HT1080 (cell line): Measurements from ENCODE around the gene SLC17A7. TPM values are rescaled to one million over a fixed set of nuclear protein-coding genes. Genes with fewer than 3 reads are reported as not detected.
"Not testable (repeated sequence)": the region's sequence is repeated elsewhere in the genome, so short reads cannot be mapped to it uniquely, and the experiment has no call there.

Experiments
- DNase-seq: peaks from one replicate; pipeline ENCODE4 v3.0.0-alpha.2; 2015; ENCODE audit warnings: low read depth
- polyA plus RNA-seq, 2 experiments: library from polyadenylated mRNA; depleted of rRNA; stranded (reverse); fragments of >200 nt; gene quantifications; 2 replicates each; pipeline ENCODE4 v1.2.3, GENCODE V29; 2015
- total RNA-seq: library from RNA; depleted of rRNA; stranded (reverse); fragments of >200 nt; shearing (Covaris generic); gene quantifications from 2 replicates; pipeline ENCODE4 v1.2.3, GENCODE V29; 2014; rRNA removed

The SLC17A7 gene
- 0.07 and 1.7 TPM in 2 replicates for total RNA-seq
- 0.03 TPM in 1 of 2 replicates, not detected in the other for polyA plus RNA-seq (2015; cell fraction: cytosol; rRNA removed)
- 0.10 and 0.37 TPM in 2 replicates for polyA plus RNA-seq (2015; cell fraction: nucleus; rRNA removed)

DNA sequence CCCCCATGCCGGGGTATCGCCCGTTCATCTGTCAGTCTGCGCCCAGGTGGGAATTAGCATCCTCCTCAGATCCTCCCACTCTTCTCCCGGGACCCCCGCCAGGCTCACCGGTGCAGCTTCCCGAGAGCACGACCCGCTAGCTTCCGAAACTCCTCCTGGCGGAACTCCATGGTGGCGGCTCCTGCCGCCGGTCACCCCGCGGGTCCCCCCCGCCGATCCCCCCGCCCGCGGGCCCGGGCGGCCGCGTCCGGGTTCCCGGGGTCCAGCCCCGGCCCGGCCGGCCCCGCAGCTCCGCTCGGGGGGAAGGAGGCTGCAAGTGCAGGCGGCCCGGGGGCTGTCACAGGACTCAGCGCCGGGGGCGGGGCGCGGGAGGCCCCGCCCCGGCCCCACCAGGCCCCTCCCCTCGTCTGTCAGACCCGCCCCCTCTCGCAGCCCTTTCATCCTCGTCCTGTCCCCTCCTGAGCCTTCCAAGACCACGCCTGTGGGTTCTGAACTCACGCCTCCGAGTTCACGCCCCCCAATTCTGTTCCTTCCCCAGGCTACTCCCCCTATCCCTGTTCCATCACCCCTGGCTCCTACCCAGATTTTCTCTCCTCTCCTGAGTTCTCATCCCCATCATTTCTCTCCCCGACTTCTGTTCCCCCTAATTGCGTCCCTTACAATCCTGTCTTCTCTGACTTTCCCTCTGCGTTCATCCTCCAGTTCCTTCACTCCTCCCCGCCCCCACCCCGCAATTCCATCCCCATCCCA lies at the start of gene SLC17A7:
TSS of gene SLC17A7 (minus strand) at position 318 of the 750 bp plus-strand sequence. CDS start at position 170, 148 bp downstream.
- no peak for DNase-seq

- DNase-seq = no peak
These were observed 49.1 kb upstream of the SLC17A7 start for GRCh38 chr19:49490287-49491029.

DNA sequence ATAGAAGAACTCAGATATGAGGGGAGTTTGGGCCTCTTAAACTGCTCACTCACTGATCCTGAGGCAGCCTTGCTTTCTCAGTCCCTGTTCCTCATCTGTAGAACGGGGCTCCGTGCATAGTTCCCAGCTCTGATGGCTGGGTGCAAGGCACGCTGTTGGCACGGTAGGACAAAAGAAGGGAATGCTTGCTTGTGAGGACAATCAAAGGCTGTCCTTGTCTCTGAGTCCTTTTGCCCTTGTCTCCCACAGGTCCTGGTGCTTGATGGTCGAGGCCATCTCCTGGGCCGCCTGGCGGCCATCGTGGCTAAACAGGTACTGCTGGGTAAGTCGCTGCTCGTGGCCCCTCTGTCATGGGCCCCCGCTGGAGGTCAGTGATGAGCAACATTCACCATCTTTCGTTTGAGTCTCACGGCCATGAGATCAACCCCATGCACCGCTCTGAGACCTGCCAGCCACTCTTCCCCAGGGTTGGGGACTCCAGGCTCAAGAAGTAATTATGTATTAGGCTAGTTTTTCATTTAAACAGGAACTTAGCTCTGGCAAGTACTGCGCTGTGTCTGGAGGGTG lies 48.4 kb upstream of the SLC17A7 start:
- DNase-seq = peak; percentile 69

DNA sequence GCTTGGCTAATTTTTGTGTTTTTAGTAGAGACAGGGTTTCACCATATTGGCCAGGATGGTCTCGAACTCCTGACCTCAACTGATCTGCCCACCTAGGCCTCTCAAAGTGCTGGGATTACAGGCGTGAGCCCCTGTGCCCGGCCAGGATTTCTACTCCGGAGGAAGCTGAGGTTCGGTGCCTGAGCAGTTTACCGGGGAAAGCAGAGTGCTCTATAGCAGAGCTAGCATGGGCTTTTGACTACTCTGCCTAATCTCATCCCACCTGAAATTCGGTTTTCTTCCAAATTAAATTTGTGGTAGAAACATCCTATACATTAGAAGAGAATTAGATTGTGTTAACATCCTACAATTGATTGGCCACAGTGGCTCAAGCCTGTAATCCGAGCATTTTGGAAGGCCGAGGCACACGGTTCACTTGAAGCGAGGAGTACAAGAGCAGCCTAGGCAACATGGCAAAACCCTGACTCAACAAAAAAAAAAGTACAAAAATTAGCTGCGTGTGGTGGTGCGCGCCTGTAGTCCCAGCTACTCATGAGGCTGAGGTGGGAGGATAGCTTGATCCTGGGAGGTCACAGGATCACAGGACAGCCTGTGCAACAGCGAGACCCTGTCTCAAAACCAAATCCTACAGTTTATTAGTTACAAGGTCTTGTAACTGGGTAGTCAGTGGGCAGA lies 47.7 kb upstream of the SLC17A7 start:
- no peak for DNase-seq

DNA sequence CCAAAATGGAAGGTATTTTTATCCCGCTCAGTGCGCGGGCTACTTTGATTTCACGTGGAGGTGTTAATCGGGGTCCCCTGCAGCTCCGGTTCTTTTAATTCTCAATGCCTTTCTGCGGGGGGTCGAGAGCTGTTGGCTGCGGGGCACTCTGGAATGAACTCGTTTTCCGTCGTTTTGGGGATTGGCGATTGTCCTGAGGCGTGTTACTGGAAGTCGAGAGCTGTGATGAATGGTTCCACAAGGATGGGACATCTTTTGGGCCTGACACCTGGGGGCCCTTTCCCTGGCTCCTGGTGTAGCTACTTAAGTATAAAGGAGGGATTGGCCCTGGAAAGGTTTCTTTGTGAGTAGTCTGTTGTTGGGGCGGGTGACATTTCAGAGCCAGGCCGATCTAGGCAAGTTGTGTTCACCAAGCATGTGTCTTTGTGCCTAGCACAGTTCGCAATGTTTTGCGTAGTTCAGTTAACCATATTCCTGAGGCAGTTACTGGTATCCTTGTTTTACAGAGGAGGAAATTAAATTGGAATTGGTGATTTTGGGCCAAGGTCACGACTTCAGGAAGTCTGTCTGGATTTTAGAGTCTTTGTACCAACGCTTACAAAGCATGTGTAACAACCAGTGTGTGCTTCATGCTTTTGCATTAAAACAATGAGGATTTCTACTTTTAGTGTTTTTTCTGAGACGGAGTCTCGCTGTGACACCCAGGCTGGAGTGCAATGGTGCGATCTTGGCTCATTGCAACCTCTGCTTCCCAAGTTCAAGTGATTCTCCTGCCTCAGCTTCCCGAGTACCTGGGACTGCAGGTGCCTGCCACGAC lies 46.9 kb upstream of the SLC17A7 start:
- no peak for DNase-seq

- peak; percentile 99 for DNase-seq
These were observed 46.1 kb upstream of the SLC17A7 start, which contains the start of gene RPL13A for GRCh38 chr19:49487277-49488045. TSS of gene RPL13A (plus strand) at chr19:49487608. CDS start at chr19:49487630, 22 bp downstream.

GRCh38 chr19:49486710-49487276 lies 45.5 kb upstream of the SLC17A7 start:
- DNase-seq = no peak

DNA sequence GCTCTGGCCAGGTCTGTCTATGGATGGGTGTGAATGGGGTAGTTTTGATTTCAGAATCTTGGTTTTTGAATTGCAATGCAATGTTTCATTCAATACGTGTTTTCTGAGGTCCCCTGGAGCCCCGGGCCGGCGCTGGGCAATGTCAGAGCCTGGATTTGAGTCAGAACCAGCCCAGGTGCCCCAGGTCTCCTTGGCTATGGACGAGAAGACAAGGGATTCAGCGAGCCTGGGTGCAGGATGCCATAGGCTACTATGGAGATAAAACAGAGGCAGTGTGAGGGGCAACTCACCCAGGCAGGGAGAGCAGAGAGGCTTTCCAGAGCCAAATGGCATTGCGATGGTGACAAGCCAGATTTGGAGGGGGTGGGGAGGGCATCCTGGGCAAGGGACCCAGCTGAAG lies 44.9 kb upstream of the SLC17A7 start:
- DNase-seq = no peak

GRCh38 chr19:49481020-49481683 lies 39.8 kb upstream of the SLC17A7 start:
- no peak for DNase-seq

DNA sequence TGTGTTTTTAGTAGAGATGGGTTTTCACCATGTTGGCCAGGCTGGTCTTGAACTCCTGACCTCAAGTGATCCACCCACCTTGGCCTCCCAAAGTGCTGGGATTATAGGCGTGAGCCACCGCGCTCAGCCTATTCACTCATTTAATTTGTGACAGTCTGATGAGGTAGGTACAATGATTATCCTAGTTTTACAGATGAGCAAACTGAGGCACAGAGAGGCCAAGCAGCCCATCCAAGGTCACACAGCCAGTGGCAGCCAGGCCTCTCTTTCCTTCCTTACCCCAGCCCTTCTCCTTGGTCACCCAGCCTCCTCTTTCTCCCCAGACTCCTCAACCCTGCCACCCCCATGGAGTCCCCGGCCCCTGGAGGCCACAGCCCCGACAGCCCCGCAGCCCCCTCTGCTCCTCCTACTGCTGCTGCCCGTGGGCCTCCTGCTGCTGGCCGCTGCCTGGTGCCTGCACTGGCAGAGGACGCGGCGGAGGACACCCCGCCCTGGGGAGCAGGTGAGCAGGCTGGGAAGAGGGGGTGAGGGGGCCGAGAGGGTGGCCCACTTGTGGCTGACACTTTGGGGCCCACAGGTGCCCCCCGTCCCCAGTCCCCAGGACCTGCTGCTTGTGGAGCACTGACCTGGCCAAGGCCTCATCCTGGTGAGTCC lies 38.8 kb upstream of the SLC17A7 start:
- no peak for DNase-seq

DNA sequence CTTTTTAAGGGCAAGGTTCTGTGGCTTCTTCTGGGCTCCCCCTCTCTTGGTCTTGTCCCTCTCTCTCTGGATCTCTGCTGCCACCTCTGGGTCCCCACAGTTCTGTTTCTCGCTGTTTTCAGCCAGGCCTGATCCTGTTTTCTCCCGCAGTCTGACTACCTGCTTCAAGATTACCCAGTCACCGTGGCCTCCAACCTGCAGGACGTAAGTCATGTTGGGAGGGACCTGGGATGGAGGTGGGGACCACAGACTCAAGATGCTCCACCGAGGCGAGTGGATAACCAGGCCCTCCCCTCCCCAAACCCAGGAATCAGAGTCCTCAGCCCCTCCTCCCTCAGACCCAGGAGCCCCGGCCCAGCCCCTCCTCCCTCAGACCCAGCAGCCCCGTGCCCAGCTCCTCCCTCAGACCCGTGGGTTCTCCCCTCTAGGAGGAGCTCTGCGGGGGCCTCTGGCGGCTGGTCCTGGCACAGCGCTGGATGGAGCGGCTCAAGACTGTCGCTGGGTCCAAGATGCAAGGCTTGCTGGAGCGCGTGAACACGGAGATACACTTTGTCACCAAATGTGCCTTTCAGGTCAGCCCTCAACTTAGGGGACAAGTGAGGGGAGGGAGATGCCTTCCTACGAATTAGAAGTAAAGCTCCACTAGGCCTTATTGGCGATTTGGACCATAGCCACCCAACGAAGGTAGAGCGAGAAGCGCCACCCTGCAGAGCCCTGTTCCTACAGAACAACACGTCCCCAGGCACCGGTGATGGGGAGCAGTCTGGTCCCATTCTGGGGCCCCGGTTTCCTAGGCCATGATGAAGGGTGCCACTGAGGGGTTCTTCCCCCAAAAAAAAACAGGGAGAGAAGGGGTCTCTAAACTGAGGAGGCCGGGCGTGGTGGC lies 34.9 kb upstream of the SLC17A7 start:
- no peak for DNase-seq

DNA sequence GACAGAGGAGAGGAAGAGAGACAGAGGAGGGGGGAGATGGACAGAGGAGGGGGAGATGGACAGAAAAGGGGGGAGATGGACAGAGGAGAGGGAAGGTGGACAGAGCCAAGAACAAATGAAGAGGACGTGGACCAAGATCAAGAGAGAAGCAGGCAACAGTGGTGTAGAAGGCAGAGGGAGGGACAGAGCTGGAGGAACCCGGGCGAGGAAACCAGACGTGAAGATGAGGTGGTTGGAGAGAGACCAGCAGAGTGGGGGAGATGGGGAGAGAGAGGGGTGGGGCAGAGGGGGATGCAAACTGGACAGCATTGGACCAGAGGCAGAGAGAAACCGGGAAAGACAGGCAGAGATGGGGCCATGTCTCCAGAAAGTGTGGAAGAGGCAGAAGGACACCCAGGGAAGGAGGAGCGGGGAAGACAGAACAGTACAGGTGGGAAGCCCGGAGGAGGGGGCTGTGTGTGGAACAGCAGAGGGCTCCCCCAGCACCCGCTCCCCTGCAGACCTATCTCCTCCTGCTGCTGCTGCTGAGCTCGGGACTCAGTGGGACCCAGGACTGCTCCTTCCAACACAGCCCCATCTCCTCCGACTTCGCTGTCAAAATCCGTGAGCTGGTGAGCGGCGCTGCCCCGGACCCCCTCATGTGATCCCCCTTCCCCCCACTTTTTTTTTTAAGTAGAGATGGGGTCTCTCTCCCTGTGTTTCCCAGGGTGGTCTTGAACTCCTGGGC lies 34.0 kb upstream of the SLC17A7 start:
- DNase-seq = no peak

DNA sequence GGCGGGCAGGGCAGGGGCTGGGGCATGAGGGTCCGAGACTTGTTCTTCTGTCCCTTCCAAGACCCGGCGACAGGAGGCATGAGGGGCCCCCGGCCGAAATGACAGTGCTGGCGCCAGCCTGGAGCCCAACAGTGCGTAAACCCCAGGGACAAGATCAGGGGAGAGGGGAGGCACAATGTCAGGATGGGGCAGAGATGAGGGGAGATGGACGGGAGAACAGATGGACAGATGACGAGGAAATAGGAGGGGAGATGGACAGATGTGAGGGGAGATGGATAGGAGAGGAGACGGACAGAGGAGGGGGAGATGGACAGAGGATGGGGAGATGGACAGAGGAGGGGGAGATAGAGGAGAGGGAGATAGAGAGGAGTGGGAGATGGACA lies 33.2 kb upstream of the SLC17A7 start:
- no peak for DNase-seq

DNA sequence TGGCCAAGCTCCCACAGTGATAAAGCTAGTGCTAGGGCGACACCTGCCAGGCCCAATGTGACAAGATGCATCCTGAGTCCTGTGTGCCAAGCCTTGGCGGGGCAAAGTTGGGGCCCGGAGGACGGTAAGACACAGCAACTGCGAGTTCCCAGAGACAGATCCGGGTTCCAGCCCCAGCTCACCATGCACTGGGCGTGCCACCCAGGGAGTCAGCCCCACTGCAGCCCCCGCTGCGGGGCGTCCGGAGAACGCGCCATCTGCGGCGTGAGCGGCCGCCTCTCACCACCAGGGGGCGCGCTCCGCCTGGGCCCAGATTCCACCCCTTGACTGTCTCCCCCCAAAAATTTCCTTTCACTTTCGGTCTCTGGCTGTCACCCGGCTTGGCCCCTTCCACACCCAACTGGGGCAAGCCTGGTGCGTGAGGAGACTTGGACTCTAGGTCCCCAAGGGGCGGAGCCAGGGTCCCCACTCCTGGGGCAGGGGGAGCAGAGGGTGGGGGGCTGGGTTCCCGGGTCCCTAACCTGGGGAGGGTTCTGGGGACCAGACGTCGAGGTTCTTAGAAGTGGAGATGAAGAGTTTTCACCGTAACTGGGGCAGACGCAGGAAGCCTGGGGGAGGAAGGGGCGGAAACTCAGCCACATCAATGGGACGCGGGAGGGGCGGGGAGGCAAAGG lies 32.7 kb upstream of the SLC17A7 start, which contains the start of gene FLT3LG:
TSS of gene FLT3LG (plus strand) at position 348 of the 674 bp plus-strand sequence. CDS start 425 bp downstream, outside the sequence.
- peak; percentile 78 for DNase-seq

DNA sequence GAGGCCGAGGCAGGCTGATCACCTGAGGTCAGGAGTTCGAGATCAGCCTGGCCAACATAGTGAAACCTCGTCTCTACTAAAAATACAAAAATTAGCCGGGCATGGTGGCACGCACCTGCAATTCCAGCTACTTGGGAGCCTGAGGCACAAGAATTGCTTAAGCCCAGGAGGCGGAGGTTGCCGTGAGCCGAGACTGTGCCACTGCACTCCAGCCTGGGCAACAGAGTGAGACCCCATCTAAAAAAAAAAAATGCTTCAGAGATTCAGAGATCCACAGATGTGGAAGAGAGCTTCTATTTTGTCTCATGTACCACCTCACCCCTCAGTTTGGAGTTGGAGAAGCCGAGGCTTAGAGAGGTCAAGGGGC lies 32.2 kb upstream of the SLC17A7 start:
- not testable (repeated sequence) for DNase-seq

DNA sequence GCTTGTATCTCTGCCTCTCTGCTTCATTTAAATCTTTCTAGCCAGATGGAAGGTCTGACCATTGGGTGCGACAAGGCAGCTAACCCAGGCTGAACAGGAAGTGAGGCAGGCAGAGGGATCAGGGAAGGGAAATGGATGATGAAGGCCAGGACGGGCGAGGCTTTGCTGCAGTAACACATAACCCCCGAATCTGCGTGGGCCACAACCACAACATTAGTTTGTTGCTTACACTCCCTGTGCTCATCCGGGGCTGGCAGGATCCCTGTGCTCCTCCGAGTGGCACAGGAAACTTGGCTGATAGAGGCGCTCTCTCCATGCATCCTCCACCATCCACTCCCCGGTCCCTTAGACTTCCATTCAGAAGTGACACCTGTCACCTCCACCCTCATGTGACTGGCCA lies 31.6 kb upstream of the SLC17A7 start:
- no peak for DNase-seq
